Measurements from ENCODE around the gene TRIM15. TPM values are rescaled to one million over a fixed set of nuclear protein-coding genes. Genes with fewer than 3 reads are reported as not detected.
"Not testable (repeated sequence)": the region's sequence is repeated elsewhere in the genome, so short reads cannot be mapped to it uniquely, and the experiment has no call there.

TRIM15 gene
- not detected for polyA plus RNA-seq (ENCODE audit: low read depth in 6 of 6)

DNA sequence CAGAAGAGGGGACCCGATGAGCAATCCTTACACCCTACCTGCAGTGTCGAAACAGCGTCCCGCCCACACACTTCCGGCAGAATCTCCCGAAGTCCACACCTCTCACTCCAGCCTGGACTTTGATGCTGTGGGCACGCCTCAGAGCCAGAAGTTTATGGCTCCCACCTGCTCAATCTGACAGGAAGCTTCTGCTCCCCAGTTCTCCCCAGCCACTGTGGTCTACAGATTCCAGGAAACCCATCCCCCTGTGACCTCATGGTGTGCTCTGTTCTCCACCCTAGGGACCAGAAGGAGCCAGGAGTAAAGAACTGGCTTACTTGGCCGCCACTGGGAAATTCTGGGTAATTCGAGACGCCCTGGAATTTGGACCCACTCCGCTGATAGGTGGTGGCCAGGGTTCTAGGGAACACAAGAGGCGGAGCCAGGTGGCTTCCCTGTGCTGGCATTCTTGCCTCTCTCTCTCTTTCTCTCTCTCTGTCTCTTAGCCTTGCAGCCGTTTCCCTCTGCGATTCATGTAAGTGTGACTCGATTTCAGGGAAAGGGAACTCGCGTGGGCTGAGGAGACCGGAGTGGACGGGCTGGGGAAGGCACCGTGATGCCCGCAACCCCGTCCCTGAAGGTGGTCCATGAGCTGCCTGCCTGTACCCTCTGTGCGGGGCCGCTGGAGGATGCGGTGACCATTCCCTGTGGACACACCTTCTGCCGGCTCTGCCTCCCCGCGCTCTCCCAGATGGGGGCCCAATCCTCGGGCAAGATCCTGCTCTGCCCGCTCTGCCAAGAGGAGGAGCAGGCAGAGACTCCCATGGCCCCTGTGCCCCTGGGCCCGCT lies at the start of gene TRIM15:
TSS of gene TRIM15 (plus strand) at position 457 of the 828 bp plus-strand sequence. CDS start at position 596, 139 bp downstream.
- Mint-ChIP-seq H3K36me3 (no peaks in the 10 kb centered on the region), H3K27ac (peak within 1 kb of the TSS in 1 of 6 donors; percentile 41), H3K9me3 (peaks cover 0 to 8% (median 0%) of the 10 kb centered on the region in 7 donors), H3K27me3 (peaks cover 34 to 60% (median 60%) of the 10 kb centered on the region in 3 donors), H3K4me3 (peak within 1 kb of the TSS in 1 of 8 donors; percentile 12), H3K4me1 (peaks cover 0 to 4% (median 0%) of the 10 kb centered on the region in 3 donors)
- DNase-seq (no peak), ATAC-seq (ENCODE audit: low read depth in 2 of 2) (no peak)

DNA sequence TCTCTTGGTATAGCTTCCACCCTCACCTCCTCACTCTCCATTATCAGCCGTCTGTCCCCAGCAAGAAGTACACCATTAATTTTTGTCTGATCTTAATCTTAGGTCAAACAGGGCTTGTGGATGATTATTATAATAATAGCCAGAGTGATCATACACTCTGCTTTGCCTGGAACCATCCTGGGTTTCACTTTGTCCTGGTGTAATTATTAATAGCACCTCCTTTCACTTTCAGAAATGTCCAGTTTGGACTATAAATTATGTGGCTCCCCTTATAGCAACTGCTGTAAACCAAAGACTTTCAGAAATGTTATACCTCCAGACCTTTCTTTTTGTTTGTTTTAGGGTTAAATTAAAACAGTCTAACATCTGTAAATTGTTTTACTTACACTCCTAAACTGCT lies 49.5 kb upstream of the TRIM15 start:
- Mint-ChIP-seq H3K27me3 (peaks cover 44 to 69% (median 47%) of the 10 kb centered on the region in 3 donors), H3K27ac (no peak overlapping the region)

DNA sequence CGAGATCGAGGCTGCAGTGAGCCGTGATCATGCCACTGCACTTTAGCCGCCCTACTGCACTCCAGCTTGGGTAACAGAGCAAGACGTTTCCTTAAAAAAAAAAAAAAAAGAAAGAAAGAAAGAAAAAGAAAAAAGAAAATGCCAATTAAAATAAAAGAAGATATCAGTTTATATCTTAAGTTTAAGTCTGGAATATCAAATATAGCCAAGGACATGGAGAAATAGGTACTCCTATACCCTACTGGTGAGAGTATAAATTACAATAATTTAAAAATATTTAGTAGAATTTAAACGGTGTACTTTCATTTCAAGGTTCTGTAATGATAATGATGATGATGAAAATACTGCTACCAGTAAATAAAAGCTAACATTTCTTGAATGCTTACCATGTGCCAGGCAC lies 46.6 kb upstream of the TRIM15 start:
- Mint-ChIP-seq H3K27ac (no peak overlapping the region), H3K4me1 (peaks cover 0 to 4% (median 0%) of the 10 kb centered on the region in 3 donors), H3K27me3 (peaks cover 39 to 74% (median 58%) of the 10 kb centered on the region in 3 donors), H3K4me3 (no peak overlapping the region), H3K9me3 (no peaks in the 10 kb centered on the region), H3K36me3 (no peaks in the 10 kb centered on the region)
- ATAC-seq (ENCODE audit: low read depth in 2 of 2) (no peak), DNase-seq (no peak)

More for the DNA sequence above, 49.5 kb upstream of the TRIM15 start:
- Mint-ChIP-seq H3K9me3 (no peaks in the 10 kb centered on the region), H3K4me3 (no peak overlapping the region), H3K36me3 (no peaks in the 10 kb centered on the region), H3K4me1 (peaks cover 0 to 4% (median 0%) of the 10 kb centered on the region in 3 donors)
- no peak for DNase-seq
- ATAC-seq (ENCODE audit: low read depth in 2 of 2) = no peak

DNA sequence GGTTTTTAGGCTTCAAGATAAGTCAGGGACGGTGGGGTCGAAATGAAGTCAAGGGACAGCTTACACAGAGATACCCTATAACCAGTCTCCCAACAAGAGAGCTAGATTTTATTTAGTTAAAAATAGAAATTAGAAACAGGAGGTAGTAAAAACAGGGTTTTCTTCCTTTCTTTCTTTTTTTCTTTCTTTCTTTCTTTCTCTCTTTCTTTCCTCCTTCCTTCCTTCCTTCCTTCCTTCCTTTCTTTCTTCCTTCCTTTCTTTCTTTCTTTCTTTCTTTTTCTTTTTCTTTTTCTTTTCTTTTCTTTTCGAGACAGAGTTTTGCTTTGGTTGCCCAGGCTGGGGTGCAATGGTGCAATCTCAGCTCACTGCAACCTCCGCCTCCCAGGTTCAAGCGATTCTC lies 44.7 kb upstream of the TRIM15 start:
- peak overlapping the region in 1 of 8 donors; percentile 65 for H3K4me3 Mint-ChIP-seq
- H3K9me3 Mint-ChIP-seq; H3K4me1 Mint-ChIP-seq; H3K36me3 Mint-ChIP-seq; H3K27ac Mint-ChIP-seq; ATAC-seq (ENCODE audit: low read depth in 2 of 2); DNase-seq: not testable (repeated sequence)
- H3K27me3 Mint-ChIP-seq = peaks cover 36 to 75% (median 59%) of the 10 kb centered on the region in 3 donors

DNA sequence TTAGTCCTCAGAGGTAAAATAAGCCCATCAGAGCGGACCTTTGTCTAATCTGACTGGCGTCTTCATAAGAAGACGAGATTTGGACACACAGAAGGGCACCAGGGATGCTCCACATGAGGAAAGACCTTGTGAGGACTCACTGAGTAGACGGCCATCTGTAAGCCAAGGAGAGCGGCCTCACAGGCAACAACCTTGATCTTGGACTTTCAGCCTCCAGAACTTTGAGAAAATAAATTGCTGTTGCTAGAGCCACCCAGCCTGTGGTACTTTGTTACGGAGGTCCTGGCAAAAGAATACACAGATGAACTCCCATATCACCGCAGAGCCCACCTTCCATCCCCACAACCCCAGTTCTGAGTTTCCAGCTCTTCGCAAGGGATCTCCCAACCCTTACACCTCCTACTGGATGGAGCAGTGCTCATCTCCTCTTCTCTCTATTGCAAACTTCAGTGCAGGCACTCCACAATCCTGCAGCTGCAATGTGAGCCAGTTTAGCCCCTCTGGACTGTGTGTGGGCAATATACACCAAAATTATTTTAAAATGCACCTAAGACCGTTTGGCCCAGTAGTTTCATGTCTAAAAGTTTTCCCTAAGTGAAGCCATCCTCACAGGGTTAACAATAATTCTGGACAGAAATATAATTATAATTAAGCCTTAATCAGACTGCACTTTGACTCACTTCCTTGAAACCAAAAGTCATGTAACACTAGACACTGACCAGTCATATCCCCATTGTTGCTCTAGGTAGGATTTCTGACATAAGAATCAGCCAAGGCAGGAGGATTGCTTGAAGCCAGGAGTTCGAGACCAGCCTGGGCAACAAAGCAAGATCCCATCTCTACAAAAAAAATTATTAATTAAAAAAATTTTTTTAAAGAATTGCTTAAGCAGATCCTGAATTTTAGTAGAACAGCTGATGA lies 41.6 kb upstream of the TRIM15 start:
- DNase-seq = no peak
- H3K27ac Mint-ChIP-seq = no peak overlapping the region
- no peaks in the 10 kb centered on the region for H3K9me3 Mint-ChIP-seq
- no peak overlapping the region for H3K4me3 Mint-ChIP-seq
- no peaks in the 10 kb centered on the region for H3K4me1 Mint-ChIP-seq
- ATAC-seq (ENCODE audit: low read depth in 2 of 2) = no peak
- H3K36me3 Mint-ChIP-seq = no peaks in the 10 kb centered on the region
- H3K27me3 Mint-ChIP-seq = peaks cover 39 to 73% (median 55%) of the 10 kb centered on the region in 3 donors

DNA sequence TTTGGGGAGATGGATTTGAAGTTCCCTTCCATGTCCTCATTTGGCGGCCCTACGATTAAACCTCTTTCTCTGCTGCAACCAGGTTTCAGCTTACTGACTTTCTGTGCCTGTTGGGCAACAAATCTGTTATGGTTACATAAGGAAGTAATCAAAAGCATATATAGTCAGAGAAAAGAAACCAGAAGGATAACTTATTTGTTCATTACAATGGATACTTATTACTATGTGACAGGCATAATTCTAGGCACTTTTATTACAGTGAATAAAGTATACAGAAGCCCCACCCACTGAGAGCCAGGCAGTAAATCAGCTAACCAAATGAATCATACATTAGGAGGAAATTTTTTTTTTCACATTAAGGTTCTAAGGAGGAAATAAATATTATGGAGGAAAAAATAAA lies 40.8 kb upstream of the TRIM15 start:
- peaks cover 0 to 2% (median 0%) of the 10 kb centered on the region in 7 donors for H3K9me3 Mint-ChIP-seq
- no peaks in the 10 kb centered on the region for H3K36me3 Mint-ChIP-seq
- no peak for ATAC-seq (ENCODE audit: low read depth in 2 of 2)
- no peak overlapping the region for H3K4me3 Mint-ChIP-seq
- peaks cover 43 to 78% (median 61%) of the 10 kb centered on the region in 3 donors for H3K27me3 Mint-ChIP-seq
- no peak overlapping the region for H3K27ac Mint-ChIP-seq
- peaks cover 4 to 6% (median 4%) of the 10 kb centered on the region in 3 donors for H3K4me1 Mint-ChIP-seq
- no peak for DNase-seq

DNA sequence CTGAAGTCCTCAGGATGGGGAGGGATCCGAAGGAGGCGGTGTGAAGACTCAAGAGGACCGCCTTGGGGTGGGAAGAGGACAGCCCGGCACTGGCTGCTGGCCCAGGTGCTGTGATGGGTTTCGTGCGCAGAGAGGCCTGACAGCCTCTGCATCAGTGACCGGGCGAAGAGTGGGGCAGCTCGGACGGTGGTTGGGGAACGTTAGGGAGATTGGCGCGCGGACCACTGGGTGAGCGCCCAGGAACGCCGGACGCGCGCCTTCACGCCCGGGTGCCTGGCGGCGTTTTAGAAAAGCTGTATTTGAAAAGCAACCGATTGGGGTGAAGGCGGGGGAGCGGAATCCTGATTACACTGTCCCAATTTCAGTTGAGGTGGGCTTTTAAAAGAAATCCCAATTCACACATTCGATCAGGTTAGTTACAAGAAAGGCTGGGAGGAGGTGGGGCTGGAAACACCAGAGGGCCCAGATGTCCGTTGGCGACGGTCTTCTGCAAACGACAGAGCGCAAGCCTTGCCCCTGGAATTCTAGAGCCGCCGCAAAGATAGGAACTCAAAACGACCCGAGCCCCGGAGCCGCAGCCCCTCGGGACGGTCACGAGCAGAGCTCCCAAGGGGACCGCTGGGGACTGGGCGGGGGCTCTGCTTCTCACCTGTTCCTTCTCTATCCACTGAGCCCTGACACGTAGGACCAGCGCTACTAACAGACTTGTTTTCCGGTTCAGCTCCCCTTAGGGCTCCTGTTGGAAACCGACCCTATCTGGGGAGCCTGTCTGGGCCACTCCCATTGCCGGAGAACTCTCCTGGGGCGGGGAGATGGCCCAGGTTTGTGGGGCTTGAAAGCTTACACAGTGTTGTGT lies 35.9 kb upstream of the TRIM15 start:
- peaks cover 58 to 84% (median 61%) of the 10 kb centered on the region in 3 donors for H3K27me3 Mint-ChIP-seq
- peak; percentile 24 for DNase-seq
- H3K27ac Mint-ChIP-seq = peak overlapping the region in 3 of 6 donors; percentile 21 to 39 (median 33)
- H3K36me3 Mint-ChIP-seq = no peaks in the 10 kb centered on the region
- peak overlapping the region in 6 of 8 donors; percentile 19 to 45 (median 26) for H3K4me3 Mint-ChIP-seq
- H3K9me3 Mint-ChIP-seq = peaks cover 0 to 2% (median 0%) of the 10 kb centered on the region in 7 donors
- ATAC-seq (ENCODE audit: low read depth in 2 of 2) = peak; percentile 53 to 59
- peaks cover 9 to 23% (median 17%) of the 10 kb centered on the region in 3 donors for H3K4me1 Mint-ChIP-seq

DNA sequence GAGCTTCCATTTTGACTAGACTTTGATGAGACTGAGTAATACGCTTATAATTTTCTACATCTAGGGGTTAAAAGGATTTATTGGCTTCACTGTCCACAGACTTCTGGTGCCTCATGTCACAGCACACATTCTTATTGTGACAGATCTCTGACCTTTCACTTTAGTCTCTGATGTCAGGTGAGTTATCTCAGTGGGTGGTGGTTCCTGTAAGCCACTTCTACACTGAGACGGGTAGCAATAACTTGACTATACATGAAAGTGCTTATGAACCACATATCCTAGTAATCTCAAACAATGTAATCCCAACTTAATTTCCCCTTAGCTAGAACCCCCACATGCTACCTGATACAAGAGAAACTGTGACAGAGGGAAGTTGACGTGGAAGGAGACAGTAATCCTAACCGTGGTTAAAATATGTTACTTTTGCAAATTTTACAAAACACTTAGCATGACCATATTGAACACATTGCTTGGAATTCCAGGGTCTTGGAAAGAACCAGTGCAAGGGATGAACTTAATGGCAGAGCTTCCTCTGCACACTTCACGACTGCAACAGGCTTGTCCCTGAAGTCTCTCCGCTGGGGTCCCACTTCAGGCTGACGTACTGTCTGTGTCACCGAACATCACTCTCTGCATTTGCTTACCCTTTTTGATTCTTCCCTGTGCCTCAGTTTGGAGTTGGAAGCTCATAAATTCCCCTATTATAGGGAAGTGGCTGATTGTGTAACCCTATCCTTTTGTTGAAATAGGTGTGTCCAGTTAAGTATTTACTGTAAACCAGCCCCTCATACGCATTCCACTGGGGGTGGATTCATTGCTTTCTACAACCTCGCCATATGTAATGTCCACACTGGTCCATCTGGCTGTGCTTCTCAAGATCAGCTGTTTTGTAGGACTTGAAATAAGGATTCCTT lies 33.8 kb upstream of the TRIM15 start:
- H3K4me1 Mint-ChIP-seq = peaks cover 9 to 23% (median 17%) of the 10 kb centered on the region in 3 donors
- no peaks in the 10 kb centered on the region for H3K36me3 Mint-ChIP-seq
- H3K4me3 Mint-ChIP-seq = no peak overlapping the region

DNA sequence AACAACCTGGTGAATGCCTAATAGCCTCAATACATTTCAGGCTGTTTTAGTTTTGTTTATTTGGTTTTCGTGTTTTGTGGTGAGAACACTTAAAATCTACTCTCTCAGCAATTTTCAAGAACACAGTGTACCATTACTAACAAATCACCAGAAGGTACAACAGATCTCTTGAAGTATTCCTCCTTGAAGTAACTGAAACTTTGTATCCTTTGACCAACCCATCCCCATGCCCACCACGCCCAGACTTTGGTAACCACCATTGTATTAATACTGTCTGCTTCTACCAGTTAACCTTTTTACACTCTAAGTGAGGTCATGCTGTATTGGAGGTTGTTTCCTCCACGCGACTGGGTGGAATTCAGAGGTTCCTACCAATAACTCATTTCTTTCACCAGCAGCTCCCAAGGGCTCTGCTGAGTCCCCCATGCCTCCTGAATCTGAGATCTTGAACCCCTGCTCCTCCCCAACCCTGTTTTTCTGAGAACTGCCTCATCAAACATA lies 33.1 kb upstream of the TRIM15 start:
- Mint-ChIP-seq H3K27me3 (peaks cover 51 to 75% (median 57%) of the 10 kb centered on the region in 3 donors), H3K4me3 (no peak overlapping the region), H3K36me3 (no peaks in the 10 kb centered on the region), H3K9me3 (peaks cover 0 to 2% (median 0%) of the 10 kb centered on the region in 7 donors), H3K27ac (peak overlapping the region in 1 of 6 donors; percentile 73), H3K4me1 (peaks cover 9 to 23% (median 17%) of the 10 kb centered on the region in 3 donors)
- no peak for ATAC-seq (ENCODE audit: low read depth in 2 of 2)
- no peak for DNase-seq

More for the DNA sequence above, 33.8 kb upstream of the TRIM15 start:
- no peak for DNase-seq
- Mint-ChIP-seq H3K27ac (peak overlapping the region in 1 of 6 donors; percentile 19), H3K27me3 (peaks cover 56 to 76% (median 58%) of the 10 kb centered on the region in 3 donors), H3K9me3 (peaks cover 0 to 2% (median 0%) of the 10 kb centered on the region in 7 donors)
- ATAC-seq (ENCODE audit: low read depth in 2 of 2) = no peak

DNA sequence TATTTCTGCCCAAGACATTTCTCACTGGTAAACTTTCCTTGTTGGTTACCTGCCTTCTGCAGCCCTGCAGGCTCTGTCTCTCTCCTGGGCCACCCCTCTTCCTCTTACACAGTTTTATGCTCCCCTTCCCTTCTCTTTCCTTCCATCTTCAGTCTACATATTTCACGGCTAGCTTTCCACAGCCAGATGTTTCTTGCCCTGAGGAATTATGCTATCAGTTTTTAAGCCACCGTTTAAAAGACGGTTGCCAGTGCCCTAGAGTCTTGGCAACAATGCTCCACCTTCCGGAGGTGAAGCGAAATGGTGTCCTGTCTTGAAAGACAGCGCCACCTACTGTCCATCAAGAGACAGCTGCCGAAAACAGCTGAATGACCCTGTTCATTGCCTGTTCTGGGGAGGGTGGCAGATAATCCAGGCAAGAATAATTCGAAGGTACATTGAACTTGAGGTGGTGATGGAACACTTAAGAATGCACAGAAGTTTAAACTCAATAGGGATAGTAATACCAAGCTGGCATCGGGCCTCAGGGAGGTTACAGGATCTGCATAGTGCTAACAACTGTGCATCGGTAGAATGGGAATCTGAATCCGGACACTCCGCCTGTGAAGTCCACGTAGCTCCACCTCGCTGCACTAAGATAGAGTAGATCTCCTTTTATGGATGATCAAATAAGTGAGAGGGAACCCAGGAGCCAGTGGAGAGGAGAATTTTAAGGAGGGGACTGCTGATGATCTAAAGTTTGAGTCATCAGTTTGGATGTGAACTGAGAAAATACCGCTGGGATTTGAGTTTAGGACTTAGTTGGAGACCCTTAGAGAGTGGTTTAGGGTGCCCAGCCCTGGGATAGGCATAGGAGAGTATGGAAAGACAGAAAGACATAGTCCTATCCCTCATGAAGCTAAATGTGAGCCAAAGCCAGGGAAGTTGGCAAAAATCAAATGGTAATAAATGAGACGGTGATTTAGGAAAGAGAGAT lies 32.2 kb upstream of the TRIM15 start:
- DNase-seq (peak; percentile 74), ATAC-seq (ENCODE audit: low read depth in 2 of 2) (peak; percentile 86 to 89)
- Mint-ChIP-seq H3K4me1 (peaks cover 9 to 23% (median 17%) of the 10 kb centered on the region in 3 donors), H3K4me3 (no peak overlapping the region), H3K27ac (peak overlapping the region in 1 of 6 donors; percentile 62), H3K9me3 (peaks cover 0 to 2% (median 0%) of the 10 kb centered on the region in 7 donors), H3K27me3 (peaks cover 53 to 73% (median 64%) of the 10 kb centered on the region in 3 donors), H3K36me3 (no peaks in the 10 kb centered on the region)

Measured in naive B cell (primary cell).